HG03108 (cell line): ENCODE measurements around the gene OR10A3.

ENCODE experiments used
- ATAC-seq: cut with Tn5 transposase; IDR thresholded peaks from one replicate; pipeline ENCODE4 v1.9.1; 2021; ENCODE audit warnings: moderate library complexity; ENCODE audit not compliant: unreplicated experiment

OR10A3 gene

DNA sequence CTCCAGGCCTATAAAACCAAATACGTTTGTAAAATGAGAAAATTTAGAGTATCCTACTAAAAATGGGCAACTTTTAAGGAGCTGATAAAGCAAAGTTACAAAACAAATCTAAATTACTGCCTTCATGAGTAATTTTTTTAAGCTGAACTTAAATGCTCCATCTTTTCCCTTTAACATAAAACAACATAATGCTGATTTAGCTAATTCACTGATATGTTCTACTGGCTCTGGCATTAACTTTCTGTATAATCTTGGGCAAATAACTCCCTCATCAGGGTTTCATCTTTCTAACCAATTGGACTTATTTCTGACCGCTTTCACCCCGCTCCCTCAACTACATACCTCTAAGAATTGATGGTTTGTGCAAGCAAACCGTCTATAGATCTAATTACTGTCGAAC is 362 bp downstream of the OR10A3 start:
- no peak for ATAC-seq

DNA sequence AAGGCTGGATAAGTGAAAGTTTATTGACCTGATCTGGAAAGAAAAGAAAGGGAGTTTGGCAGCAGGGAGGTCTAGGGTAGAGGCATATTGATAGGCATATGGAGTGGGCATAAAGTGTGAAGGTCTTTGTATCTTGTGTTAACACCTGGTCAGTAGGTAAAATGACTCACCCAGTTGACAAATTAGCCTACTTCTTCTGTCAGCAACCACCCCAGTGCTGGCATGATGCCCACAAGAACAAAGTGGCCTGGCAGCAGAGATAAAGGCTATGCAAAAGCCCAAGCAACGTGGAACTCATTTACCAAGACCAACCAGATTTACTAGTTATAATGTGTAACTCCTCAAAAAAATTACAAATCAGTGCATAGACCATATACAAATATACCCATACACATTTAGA is 4.9 kb downstream of the OR10A3 start:
- ATAC-seq = no peak

DNA sequence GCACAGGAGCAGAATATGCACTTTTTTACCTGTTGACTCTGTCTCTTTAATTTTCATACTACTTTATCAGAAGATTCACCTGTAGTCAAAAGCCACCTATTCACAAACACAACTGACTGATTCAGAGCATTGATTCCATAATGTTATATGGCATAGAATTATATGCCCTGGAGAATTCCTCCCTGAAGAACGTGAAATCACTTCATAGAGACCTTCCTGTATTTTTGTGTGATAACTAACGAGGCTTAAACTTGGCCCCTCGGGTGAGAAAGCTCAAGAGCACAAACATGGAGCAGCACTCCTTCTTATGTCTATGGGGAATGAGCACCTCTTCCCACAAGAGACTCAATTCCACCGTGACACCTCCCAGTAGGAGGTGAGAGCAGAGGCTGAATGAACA is 10.3 kb downstream of the OR10A3 start, which contains the start of gene OR10A6:
OR10A6 (minus strand) TSS at position 101 of the 400 bp plus-strand sequence. CDS start 2,606 bp downstream, outside the sequence.
- ATAC-seq = no peak

DNA sequence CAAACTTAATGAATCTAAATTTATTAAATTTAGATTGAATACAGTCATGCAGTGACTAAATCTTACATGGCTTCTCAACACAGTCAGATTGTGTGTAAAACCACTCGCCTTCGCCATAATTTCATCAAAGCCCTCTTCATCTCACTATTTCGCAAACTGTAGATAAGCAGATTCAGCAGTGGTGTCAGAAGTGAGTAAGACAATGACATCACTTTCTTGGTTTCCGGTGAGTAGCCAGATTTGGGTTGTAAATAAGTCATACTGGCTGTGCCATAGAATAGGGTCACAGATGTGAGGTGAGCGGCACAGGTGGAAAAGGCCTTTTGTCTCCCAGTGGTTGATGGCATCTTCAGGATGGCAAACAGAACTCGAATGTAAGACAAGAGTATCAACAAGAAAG is 13.9 kb downstream of the OR10A3 start:
- no peak for ATAC-seq

DNA sequence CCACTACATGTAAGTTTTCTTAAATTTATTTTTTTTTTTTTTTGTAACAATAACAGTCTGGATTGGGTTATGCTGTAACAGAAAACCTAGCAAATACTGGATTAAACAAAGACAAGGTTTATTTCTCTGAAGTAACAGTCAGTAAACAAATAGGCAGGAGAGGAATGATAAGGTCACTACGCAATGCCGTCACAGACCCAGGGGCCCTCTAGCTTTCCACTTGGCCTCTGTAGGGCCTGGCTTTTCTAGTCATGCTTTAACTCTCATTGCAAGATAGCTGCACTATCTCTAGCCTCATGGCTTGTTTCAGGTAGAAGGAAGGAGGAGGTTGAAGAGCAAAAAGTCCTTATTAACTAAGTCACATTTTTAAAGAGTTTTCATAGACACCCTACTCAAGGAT is 17.0 kb downstream of the OR10A3 start:
- ATAC-seq = no peak

DNA sequence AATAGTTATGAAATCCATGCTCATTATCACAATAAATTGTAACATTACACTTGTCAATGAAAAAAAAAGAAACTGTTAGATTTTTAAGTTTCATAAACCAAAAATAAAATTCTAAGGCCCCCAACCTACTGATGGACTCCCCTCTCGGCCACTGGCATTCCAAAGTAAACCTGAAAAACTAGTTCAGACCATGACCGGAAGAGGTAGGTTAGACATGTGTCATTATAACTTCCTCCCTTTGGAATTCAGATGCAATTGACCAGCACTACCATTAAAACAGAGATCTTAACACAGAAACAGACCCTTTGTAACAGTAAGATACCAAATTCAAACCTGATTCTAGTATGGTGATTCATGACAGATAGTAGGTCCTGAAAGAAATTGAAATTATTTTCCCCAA is 23.4 kb downstream of the OR10A3 start:
- ATAC-seq = no peak

DNA sequence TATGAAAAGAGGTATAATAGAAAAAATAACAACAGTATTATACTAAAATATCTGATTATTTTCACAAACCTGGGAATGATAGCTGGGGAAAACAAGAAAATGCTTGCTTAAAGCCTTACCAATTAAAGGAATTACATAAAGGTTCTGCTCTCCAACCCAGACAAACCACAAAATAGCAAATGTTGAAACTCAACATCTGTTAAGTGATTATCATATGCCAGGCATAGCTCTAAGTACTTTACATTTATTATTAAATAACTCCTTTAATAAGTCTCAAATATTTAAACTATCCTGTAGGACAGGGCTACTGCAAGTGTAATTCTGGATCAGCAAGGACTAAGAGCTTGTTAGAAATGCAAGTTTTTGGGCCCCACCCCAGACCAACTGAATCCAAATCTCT is 30.5 kb downstream of the OR10A3 start:
- ATAC-seq = no peak

DNA sequence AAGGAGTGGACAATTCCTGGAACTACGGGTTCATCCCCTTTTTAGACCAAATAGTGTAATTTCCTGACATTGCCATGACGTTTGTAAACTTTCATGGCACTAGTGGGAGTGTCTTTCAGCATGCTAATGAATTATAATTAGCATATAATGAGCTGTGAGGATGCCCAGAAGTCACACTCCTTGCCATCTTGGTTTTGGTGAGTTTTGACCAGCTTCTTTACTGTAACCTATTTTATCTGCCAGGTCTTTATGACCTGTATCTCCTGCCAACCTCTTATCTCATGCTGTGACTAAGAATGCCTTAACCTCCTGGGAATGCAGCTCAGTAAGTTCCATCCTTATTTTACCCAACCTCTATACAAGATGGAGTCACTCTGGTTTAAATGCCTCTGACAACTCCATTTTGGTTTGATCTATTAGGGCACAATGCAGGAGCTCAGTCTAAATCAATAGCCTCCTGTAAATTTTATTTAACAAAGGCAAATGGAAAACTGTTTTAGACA is 31.2 kb downstream of the OR10A3 start:
- no peak for ATAC-seq

DNA sequence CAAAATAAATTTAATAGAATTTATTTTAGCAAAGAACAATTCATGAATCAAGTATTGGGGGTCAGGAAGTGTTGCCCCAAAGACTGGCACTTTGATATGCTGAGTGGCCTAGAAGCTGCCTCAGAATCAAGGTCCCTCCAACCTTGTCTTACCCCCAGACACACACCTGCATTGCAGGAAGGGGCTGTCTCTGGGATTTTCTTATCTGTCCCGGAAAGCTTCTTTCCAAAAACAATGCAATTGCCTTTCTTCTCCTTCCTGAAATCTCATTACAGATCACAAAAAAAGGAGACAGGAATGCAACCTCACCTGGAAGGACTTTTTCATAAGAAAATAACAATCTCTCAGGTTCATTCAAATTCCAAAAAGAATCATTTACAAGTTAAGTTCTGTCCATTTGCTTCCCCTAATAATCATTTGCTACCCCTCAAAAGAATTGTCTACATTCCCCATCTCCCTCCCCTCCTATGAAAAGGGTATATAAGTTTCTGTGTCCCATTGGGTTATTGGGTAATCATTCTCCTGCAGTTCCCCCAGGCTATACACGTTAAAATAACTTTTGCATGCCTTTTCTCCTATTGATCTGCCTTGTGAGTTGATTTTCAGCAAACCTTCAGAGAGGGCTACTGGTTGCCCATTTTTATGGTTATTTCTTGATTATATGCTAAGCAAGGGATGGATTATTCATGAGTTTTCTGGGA is 31.8 kb downstream of the OR10A3 start:
- ATAC-seq = no peak

DNA sequence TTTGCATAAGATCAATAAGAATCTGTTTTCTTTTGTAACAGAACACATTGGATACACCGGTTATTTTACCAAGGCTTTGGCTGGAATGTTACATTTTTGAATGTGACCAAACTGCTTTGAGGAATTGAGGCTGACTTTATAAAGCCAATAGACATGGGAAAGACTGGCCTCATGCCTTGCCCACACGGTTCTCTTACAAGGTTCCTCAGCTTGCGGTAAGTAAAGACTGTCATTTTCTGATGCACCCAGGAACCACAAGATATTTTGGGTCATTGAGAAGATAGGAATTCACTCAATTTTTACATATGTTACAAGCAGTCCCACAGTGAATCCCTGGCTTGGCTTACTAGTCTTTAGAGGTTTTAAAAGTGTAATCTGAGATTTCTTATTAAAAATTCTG is 34.4 kb downstream of the OR10A3 start:
- ATAC-seq = no peak

DNA sequence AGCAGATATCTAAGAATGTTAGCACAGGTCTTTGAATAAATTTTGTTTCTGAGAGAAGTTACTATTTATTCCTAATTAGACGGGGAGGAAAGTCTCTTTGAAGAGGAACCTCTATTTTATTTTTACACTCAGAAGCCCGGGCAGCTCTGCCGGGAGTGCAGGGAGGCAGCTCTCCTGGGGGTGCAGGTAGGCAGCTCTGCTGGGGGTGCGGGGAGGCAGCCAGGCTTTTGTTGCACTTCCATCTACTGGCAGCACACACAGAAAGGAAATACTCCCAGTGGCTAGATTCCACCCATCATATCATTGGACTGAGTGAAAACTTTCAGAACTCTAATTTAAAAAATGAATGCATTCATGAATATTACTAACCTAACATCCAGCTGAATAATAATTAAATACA is 35.0 kb downstream of the OR10A3 start:
- no peak for ATAC-seq

DNA sequence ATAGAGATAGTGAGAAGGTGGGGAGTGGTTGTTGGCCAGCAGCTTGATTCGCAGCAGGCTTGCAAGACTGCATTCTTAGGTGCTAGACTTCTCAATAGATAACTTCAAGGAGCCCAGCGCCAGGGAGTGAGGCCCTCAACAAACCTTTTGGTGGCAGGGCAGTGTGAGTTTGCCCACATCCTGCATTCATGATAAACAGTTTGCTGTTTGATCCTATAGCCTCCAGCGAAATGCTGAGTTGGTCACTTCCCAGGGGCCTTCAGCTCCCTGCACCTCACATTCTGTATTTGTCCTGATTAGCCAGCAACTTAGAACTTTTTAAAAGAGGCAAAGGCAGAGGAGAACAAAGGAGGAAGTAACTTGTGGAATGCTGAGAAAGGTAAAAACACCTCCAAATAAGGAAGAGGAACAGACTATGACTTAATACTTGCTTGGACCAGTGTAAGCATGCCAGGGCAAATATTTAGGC is 35.5 kb downstream of the OR10A3 start:
- no peak for ATAC-seq

DNA sequence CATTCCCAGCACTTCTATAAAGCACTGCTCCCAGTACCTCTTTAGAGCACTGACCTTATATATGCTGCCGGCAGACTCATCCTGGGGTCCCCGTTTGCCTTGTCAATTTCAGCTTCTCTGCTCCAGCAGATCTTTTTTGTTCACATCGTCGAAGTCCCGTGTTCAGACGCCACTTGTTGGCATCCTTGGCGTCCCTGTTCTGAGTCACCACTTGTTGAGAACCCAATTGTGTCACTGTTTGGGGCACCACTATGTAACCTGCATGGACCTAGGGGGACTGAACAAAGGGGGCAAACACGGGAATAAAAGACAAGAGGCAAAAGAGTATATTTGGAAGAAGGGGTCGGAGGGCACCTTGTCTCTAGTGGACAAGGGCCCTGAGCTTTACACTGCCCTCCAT is 36.0 kb downstream of the OR10A3 start:
- ATAC-seq = no peak

DNA sequence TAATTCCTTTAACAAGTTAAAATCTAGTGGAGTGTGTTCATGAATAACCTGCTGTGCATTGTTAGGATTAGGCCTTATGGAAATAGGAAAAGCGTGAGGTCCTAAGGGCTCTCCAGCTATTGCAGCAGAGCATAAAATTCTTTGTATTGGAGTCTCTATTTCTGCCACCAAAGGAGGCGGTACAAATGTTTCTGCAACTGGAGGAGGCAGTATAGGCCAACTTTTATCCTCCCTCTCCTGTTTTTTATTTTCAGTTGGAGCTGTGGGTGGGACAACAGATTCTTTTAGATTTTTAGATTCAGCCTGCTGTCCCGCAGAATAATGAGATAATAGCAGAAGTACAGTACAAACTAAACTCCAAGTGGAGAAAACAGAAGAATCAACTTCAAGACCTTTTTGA is 36.6 kb downstream of the OR10A3 start:
- no peak for ATAC-seq

DNA sequence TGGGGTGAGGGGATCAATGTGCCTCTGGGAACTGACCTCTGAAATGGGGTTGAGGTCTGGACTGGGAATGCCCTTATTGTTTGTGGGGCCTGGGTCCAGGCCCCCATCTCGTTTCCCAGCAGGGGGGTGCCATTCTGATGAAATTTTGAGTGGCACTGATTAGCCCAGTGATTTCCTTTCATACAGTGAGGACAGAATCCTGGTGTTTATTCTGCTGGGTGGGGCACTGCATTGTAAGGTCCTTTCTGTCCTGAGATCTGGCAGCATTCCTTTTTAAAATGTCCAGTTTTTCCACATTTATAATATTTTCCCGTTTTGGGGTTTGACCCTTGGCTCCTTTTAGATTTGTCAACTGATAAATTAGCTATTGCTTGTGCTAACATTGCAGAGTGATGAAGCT is 37.6 kb downstream of the OR10A3 start:
- no peak for ATAC-seq

DNA sequence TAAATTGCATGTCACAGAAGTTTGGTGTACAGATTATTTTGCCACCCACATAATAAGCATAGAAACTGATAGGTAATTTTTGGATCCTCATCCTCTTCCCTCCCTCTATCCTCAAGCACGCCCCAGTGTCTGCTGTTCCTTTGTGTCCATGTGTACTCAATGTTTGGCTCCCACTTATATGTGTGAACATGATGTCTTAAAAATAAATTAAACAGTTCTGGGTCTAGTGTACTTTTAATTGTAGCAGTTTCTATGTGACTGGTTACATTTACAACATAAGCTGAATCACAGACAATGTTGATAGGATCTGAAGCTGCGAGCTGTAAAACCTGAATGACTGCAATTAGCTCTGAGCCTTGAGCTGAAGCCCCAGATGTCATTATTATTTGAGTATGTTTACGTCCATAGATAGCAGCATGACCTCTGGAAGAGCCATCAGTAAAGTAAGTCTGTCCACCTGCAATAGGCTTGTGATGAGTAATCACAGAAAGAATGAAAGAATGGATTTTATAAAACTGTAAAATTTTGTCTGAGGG is 40.1 kb downstream of the OR10A3 start:
- ATAC-seq = no peak

DNA sequence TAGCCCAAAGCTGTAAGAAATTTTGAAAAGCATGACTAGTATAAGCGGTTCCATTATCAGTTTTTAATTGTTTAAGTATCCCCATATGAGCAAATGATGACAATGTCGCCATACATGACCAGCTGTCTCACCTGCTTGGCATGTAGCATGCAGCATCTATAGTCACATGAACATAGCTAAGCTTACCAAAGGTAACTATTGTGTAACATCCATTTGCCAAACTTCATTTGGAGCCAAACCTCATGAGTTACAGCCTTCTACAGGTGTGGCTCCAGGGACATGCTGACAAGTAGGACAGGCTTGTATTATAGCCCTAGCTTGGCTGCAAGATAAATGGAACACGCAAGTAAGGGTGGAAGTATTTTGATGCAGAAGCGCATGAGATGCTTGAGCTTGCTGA is 40.8 kb downstream of the OR10A3 start:
- ATAC-seq = no peak

DNA sequence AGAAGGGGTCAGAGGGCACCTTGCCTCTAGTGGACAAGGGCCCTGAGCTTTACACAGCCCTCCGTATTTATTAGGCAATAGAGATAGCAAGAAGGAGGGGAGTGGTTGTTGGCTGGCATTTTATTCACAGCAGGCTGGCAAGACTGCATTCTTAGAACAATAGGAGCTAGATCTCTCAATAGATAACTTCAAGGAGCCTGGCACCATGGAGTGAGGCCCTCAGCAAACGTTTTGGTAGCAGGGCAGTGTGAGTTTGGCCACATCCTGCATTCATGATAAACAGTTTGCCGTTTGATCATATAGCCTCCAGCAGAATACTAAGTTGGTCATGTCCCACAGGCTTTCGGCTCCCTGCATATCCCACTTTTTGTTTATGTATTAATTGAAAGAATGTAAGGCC is 42.1 kb downstream of the OR10A3 start:
- no peak for ATAC-seq

DNA sequence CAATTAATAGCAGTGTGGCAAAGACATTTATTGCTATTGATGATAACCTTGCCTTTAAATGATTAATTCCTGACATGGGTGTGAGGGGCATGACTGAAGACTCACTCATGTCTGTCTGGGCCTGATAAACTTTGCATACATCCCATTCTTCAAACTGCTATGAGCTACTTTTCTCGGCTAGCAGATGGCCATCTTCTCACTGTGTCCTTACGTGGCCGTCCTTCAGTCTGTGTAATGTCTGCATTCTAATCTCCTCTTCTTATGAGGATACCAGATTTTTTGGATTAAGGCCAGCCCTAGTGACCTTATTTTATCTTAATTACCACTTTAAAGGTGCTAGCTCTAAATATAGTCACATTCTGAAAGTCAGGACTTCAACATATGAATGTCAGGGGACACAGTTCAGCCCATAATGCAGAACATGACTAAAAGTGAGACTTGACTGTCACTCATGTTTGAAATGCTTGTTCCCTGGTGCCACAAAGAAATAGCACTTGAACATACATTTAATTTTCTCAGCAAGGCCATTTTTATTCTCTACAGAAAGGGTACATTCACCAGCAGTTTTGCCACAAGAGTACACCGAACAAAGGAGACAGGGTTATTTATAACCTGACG is 42.7 kb downstream of the OR10A3 start:
- no peak for ATAC-seq

DNA sequence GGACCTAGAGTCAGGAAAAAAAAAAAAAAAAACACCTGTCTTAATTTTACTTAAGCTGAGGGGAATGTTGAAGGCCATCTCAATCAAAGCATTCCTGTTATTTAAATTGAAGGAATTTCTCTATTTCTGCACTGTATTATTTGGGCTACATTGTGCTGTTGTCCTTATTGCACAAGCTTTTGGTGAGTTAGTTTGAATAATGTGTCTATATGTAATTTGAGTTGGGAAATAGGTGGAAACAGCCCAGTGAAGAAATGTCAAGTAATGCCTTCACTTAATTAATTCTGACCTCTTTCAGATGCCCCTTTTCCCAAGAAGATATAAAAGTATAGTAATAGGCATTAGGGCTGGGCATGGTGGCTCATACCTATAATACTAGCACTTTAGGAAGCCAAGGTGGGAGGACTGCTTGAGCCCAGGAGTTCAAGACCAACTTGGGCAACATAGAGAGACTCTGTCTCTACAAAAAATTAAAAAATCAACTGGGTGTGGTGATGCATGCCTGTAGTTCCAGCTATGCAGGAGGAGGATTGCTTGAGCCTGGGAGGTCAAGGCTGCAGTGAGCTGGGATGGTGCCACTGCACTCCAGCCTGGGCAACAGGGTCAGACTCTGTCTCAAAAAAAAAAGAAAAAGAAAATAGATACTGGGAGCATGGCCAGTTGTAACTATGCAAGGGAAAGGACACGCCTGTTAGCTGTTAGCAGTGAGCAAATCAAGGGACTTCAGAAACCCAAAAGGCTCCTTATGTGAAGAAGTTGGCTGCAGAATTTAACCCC is 45.3 kb downstream of the OR10A3 start:
- ATAC-seq = no peak

DNA sequence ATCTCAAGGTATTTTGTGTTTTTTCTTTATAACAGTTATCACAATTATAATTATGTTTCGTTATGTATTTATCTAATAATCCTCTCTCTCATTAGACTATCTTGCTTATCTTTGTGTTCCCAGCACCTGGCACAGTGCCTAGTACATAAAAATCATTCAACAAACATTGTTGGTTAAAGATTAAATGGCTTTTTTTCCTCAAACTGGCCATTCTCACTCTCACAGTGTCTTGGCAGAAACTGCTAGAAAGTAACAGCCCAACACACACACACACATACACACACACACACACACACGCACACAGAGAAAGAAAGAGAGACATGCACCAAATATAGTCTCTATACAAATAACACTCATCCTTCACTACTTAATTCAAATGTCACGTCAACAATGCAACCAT is 47.3 kb downstream of the OR10A3 start:
- ATAC-seq = no peak

DNA sequence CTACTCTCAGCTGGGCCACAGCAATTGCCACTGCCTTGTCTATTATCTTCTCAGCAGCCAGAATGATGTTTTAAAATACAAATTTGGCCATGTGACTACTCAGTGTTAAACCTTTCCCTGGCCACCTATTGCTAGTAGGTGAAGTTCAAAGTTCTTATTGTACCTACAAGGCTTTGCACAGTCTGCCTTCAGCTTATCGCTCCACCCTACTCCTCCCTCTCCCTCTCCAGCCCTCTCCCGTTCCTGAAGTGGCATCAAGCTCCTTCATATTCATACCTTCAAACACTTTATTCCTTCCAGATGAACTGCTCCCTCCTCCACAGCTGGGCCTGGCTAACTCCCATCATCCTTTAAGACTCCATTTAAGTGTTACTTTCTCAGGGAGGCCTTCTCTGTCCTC is 47.7 kb downstream of the OR10A3 start:
- ATAC-seq = no peak
